ENCODE results near the gene DBH.

DBH gene

DNA sequence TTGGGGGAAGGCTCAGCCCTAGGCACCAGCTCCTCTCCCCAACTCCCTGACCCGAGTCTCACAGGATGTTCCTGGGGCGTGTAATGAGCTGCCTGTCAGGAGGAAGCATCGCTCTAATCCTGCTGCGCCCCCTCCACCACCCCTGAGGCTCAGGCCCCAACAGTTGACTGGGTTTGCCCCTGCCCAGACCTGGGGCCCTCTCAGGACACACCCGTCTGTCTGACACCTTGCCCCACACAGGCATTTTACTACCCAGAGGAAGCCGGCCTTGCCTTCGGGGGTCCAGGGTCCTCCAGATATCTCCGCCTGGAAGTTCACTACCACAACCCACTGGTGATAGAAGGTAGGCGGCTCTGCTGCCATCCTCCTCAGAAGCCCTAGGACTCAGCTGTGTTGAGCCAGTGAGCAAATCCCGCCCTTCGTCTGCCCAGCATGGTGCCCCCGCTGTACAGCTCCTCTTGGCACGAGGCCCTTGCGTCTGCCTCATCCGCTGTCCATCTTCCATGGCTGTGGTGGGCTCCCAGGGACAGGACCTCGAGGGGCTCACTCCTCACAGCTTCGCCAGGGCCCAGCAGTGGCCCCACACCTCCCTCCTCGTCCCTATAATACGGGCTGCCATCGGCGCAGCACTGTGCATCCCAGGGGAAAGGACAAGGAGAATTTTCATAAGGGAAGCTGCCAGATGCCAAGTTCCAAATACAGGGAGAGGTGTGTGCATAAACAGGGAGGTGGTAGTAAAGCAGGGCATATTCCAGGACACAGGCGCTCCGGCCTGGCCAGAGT, 8.0 kb downstream of the DBH start:
- DNase-seq (ENCODE audit: low spot score): no peak

DNA sequence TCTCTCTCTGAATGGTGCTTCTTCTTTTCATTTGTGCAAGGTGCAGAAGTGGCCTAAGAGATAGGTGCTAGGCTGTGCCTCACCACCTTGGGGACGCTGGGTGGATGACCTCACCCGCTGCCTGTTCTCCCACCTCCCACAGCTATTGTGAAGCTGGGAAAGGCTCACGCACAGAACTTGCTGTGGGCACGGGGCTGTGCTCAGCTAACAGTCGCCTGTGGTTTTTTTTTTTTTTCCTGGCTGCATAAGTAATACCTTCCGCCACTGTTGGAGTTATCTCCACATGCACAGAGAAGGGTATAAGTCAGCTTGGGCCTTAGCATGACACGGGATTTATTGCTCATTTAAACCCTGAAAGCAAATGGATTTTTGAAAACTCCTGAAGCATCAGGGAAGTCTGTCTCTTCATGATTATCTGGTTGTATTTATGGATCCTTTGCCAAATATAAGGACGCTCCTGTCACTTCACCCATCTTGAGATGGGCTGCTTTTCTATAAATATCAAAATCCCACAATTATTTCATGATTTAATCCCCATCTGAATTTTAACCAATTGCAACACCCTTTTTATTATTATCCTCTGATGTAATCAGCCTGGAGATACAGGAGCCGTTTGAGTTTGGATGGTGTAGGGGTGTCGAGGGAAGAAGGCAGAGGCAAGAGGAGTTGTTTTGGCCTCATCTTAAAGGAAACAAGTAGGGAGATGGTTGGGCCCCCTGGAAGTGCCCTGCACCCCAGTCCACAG, 9.0 kb downstream of the DBH start:
- DNase-seq (ENCODE audit: low spot score): no peak

- no peak for DNase-seq (ENCODE audit: low spot score)
Measured at GRCh38 chr9:133647148-133647547, 11.0 kb downstream of the DBH start.

DNA sequence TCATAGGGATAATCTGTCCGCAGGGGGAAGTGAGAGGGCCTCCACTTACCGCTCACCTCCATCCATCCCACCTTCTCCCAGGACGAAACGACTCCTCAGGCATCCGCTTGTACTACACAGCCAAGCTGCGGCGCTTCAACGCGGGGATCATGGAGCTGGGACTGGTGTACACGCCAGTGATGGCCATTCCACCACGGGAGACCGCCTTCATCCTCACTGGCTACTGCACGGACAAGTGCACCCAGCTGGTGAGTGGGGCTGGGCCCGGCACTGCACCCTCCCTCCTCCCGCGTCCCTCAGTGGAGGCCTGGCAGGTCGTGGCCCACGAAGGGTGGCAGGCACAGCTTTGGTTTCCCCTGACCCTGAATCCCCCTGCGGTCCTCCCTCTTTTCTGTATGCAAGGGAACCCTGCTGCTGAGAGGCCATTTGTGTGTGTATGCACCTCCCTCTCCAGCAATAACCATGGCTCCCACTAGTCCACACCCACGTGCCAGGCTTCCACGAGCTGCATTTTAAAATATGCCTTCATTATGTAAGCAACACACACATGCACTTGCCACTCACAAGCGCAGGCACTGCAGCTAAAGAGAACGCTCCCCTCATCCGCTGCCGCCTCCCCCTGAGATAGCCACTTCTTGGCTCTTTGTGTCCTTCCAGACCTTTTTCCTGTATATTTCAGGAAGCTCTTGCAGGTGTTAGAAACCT, 11.8 kb downstream of the DBH start:
- DNase-seq (ENCODE audit: low spot score): no peak

DNA sequence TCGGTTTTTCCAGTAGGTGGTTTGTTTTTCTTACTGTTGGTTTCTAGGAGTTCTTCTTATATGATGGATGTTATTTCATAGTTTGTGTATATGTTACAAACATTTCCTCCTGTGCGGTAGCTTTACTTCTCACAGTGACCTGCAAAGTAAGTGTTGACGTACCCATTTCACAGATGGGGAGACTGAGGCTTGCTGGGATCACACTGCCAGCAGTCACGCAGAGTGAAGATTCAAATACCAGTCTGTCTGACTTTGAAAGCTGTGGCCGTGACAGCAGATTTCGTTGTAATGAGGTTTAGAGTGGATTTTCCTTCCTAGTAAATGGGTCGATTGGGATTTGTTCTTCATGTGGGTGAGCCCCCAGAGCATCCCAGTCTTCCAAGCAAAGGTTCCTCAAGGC, 13.0 kb downstream of the DBH start:
- no peak for DNase-seq (ENCODE audit: low spot score)

GRCh38 chr9:133650026-133650425, 13.9 kb downstream of the DBH start:
- no peak for DNase-seq (ENCODE audit: low spot score)

- DNase-seq (ENCODE audit: low spot score): no peak
Measured at GRCh38 chr9:133653638-133654037, 17.5 kb downstream of the DBH start.

- no peak for DNase-seq (ENCODE audit: low spot score)
Measured at GRCh38 chr9:133654736-133655657, 18.8 kb downstream of the DBH start.

DNA sequence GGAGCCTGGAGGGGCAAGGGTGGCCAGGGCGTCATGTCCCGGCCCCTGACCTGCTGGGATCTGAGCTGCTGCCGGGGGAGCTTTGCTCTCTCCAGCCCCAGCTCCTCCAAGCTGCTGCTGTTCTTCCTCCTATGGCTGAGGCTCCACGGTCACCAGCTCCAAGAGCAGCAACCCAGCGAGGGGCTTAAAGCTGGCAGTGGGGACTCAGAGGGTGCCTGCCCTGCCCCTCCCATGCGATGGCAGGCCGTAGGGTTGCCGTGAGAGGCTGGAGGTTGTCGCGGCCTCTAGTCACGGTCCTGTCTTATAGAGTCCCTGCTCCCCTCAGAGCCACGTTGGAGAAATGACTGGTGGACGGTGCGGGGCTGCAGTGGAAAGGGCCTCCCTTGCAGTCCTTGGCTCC, 19.5 kb downstream of the DBH start:
- DNase-seq (ENCODE audit: low spot score): no peak

DNA sequence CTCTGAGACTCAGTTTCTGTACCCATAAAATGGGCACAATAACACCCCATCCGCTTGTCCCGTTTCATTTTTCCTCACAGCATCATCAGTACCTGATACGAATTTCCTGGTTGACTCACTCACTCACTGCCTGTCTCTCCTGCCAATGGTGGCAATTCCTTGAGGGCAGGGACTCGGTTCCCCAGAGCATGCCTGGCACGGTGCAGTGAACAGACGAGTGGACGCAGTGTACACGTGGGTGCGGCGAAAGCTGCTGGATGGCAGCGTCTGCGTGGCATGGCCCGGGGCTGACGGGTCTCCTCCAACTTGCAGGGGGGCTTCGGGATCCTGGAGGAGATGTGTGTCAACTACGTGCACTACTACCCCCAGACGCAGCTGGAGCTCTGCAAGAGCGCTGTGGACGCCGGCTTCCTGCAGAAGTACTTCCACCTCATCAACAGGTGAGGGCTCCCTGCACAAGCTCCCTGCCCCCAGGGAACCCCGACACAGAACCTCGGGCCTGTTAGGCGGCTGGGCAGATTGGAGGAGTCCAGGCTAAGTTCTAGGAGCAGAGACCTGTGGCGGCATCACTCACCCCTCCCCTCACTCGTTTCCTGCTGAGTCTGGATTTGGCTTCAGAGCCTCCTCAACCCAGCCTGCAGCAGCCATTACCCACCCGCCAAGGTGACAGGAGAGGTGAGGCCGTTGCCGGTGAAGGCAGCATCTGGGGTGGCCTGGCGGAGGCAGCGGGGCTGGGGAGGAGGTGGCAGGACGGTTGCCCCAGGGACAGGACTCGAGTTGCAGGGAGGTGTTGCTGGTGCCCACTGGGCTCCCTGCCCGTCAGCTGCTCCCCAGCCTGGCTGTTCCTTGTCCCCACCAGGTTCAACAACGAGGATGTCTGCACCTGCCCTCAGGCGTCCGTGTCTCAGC, 20.3 kb downstream of the DBH start:
- DNase-seq (ENCODE audit: low spot score): no peak

GRCh38 chr9:133657120-133657661, 21.0 kb downstream of the DBH start:
- DNase-seq (ENCODE audit: low spot score): no peak

DNA sequence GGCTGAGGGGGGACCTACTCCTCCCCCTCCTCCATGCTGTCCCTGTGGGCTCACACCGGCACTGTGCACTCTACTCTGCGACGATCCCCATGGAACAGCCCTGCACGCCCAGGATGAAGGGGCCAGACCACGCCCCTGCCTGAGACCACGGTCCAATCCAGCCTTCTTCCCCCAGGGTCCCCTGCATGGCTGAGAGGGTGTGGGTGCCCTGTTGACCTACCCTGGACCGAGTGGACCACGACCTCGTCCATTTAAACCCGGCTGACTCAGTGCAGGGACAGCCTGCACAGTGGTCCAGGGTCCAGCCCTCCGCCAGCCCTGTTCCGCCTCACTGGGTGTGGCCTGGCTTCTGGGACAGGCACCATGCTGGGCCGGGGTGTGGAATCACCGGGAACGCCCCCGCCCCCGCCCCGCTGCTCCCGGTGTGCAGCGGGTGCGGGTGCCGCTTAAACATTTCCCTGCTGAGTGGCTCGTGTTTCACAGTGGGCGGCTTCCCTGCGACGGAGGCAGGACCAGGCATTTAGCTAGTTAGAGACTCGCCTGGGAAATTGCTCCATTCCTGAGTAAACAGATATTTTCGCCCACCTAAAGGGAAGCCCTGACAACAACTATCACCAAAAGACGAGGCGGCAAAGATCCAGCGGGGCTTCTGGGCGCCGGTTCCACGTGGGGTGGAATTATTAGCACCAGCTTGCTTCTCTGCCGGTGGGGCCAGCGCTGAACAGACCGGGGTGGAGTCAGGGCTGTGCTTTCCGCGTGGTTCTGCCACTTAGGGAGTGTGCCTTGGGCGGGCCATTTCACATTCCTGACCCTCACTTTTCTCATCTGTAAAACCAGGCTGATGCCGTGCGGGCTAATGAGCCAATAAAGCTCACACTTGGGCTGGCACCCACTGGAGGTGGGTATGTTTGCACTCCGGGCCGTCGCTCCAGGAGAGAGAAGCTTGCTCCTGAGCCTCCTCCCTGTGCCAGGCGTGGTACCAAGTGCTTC, 22.6 kb downstream of the DBH start:
- peak; percentile 25 for DNase-seq (ENCODE audit: low spot score)

DNA sequence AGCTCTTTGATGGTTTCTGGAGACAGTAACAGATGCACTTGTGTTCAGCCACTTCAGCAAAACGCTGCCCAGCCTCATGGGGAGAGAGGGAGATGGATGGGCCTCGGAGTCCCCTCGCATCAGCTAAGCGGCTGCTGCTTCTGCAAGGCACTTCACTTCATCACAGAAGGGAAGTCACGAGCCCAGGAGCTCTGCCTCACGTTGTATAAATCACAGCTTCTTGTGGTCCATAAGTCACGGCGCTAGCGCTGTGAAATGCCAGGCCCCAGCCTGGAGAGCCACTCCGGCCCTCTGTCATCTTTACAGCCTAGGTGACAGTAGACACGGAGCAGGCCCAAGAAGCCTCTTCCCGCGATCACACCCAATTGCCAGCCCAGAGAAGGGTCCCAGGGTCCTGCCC, 23.4 kb downstream of the DBH start:
- DNase-seq (ENCODE audit: low spot score): no peak

DNA sequence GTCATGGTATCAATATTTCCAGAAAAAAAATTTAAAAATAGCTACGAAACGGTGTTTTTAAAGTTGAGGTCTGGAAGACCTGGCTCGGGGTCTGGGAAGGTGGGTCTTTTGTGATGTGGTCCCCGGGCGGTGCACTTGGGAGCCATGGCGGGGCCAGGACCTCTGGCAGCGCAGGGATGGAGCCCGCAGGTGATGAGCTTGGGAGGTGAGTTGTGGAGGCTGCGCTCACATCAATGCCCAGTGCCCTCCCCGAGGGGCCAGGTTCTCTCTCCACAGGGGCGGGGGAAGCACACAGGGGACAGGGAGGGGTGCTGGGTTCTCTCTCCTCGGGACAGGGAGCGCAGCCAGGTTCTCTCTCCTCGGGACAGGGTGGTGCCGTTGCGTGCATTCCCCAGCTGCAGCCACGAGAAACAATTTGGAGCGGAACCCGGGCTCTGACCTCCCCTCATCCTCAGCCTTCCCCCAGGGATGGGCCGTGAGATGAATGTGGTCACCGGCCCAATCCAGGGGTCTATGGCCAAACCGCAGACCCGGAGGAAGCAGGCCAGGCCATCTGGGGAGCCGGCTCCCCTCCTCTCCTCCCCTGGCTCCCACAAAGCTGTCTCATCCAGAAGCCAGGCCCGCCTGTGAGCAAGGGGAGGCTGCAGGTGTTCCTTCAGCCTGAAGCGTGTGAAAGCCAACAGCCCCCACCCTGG, 25.8 kb downstream of the DBH start:
- DNase-seq (ENCODE audit: low spot score): no peak

DNA sequence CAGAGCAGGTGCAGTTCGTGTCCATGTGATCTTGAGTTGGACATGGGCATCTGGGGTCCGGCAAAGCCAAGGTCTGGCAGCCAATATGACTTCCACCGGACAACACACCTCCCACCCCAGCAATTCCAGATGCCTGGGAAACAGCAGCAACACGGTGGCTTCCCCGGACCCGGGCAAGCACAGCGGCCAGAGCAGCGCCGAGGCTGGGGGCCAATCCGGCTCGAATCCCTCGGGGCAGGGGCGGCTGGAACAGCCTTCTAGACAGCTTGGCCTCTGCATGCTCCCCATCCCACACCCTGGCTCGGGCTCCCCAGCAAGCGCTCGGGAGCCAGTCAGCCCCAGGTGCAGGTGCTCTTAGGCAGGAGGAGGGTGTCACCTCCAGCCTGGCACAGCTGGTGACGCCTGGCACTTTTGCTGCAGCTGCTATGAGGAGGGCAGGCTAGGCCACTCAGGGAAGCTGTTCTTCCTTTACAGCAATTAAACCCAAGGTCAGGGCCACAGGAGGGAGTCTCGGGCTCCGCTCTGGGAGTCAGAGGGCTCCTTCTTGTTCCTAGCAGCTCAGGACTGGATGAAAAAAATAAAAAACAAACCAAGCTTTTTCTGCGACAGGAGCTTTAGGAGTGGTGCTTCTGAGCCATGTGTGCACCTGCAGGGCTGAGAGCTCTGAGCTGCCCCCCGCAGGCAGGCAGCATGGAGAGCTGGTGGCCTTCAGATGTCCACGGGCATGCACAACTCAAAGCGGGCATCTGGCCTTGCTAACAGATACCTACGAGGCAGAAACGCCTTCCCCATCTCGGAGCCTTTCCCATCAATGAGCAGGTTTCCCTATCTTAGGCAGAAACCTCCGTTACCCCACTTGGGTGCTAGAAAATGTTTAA, 28.2 kb downstream of the DBH start:
- no peak for DNase-seq (ENCODE audit: low spot score)

- no peak for DNase-seq (ENCODE audit: low spot score)
Measured at GRCh38 chr9:133665096-133665495, 28.9 kb downstream of the DBH start.

DNA sequence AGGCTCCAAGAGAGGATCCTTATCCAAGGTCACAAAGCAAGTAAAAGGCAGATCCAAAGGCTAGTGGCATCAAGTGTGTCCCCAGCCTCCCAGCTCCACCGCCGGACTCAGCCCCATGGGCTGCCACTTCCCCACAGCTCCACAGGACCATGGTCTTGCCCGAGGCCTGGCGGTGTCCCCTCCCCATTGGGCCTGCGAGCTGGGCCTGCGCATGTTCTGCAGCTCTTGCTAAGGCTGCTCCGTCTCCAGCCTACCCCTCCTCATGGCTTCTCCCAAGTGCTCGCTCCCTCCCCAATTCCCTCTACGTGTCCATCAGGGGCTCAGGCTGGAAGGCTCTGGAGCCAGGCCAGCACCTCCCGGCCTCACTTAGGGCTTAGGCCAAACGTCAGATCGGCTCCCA, 29.4 kb downstream of the DBH start:
- DNase-seq (ENCODE audit: low spot score): no peak

DNA sequence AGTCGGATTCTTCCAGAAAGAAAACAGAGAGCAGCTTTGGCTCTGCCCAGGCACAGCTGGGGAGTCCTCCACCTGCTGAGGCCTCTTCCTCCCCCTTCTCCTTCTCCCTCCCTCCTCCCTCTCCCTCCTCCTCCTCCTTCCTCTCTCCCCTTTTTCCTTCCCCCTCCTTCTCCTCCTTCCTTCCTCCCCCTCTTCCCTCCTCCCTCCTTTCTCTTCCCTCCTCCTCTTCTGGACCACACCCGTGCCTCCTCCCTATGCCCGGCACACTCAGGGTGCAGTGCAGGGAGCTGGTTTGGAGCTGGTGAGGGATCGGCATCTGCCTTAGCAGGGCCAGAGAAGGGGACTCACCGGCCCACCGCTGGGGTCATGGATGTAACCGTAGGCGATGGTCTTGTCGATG, 30.2 kb downstream of the DBH start:
- no peak for DNase-seq (ENCODE audit: low spot score)

Measured in COLO829 (cell line).